ENCODE results near the gene VNN1.

VNN1 gene

GRCh38 chr6:132713352-132714134 lies at the start of gene VNN1:
VNN1 (minus strand) TSS chr6:132714055; CDS start chr6:132714035, 20 bp downstream.
- no peak for DNase-seq (ENCODE audit: low spot score)

- no peak for DNase-seq (ENCODE audit: low spot score)
Observed at GRCh38 chr6:132763269-132763668, 49.4 kb upstream of the VNN1 start.

GRCh38 chr6:132760256-132760655 lies 46.4 kb upstream of the VNN1 start:
- no peak for DNase-seq (ENCODE audit: low spot score)

GRCh38 chr6:132758689-132759088 lies 44.8 kb upstream of the VNN1 start:
- no peak for DNase-seq (ENCODE audit: low spot score)

GRCh38 chr6:132752255-132752654 lies 38.4 kb upstream of the VNN1 start:
- DNase-seq (ENCODE audit: low spot score) = no peak

GRCh38 chr6:132751828-132752227 lies 38.0 kb upstream of the VNN1 start:
- no peak for DNase-seq (ENCODE audit: low spot score)

GRCh38 chr6:132751306-132751705 lies 37.5 kb upstream of the VNN1 start:
- no peak for DNase-seq (ENCODE audit: low spot score)

- no peak for DNase-seq (ENCODE audit: low spot score)
Observed at GRCh38 chr6:132750455-132751248, 36.8 kb upstream of the VNN1 start.

GRCh38 chr6:132749111-132749510 lies 35.3 kb upstream of the VNN1 start:
- no peak for DNase-seq (ENCODE audit: low spot score)

GRCh38 chr6:132748446-132748845 lies 34.6 kb upstream of the VNN1 start:
- DNase-seq (ENCODE audit: low spot score) = no peak

- DNase-seq (ENCODE audit: low spot score) = no peak
Observed at GRCh38 chr6:132746048-132746447, 32.2 kb upstream of the VNN1 start.

- DNase-seq (ENCODE audit: low spot score) = no peak
Observed at GRCh38 chr6:132742495-132742894, 28.6 kb upstream of the VNN1 start.

- no peak for DNase-seq (ENCODE audit: low spot score)
Observed at GRCh38 chr6:132741281-132741680, 27.4 kb upstream of the VNN1 start.

- DNase-seq (ENCODE audit: low spot score) = no peak
Observed at GRCh38 chr6:132736239-132736638, 22.4 kb upstream of the VNN1 start.

GRCh38 chr6:132734694-132735236 lies 20.9 kb upstream of the VNN1 start:
- DNase-seq (ENCODE audit: low spot score) = no peak

GRCh38 chr6:132733814-132734213 lies 20.0 kb upstream of the VNN1 start:
- DNase-seq (ENCODE audit: low spot score) = no peak

GRCh38 chr6:132733283-132733682 lies 19.4 kb upstream of the VNN1 start:
- no peak for DNase-seq (ENCODE audit: low spot score)

- DNase-seq (ENCODE audit: low spot score) = no peak
Observed at GRCh38 chr6:132731086-132731485, 17.2 kb upstream of the VNN1 start.

- no peak for DNase-seq (ENCODE audit: low spot score)
Observed at GRCh38 chr6:132730560-132730959, 16.7 kb upstream of the VNN1 start.

GRCh38 chr6:132728616-132729015 lies 14.8 kb upstream of the VNN1 start:
- no peak for DNase-seq (ENCODE audit: low spot score)

- DNase-seq (ENCODE audit: low spot score) = no peak
Observed at GRCh38 chr6:132726608-132726975, 12.7 kb upstream of the VNN1 start.

- DNase-seq (ENCODE audit: low spot score) = no peak
Observed at GRCh38 chr6:132725947-132726607, 12.2 kb upstream of the VNN1 start.

GRCh38 chr6:132725471-132725870 lies 11.6 kb upstream of the VNN1 start:
- no peak for DNase-seq (ENCODE audit: low spot score)

All from LoVo (cell line).